ENCODE measurements around the gene NPIPA1. TPM values are rescaled to one million over a fixed set of nuclear protein-coding genes. Genes with fewer than 3 reads are reported as not detected.
"Not testable (repeated sequence)": the region's sequence is repeated elsewhere in the genome, so short reads cannot be mapped to it uniquely, and the experiment has no call there.

Gene NPIPA1
- total RNA-seq, 4 donors from 2014 or later = 69.6 to 118 (median 85.0) TPM

- H3K36me3 ChIP-seq = peaks cover 4 to 27% (median 10%) of the 10 kb centered on the region in 4 donors
- WGBS = no CpG with 5 or more reads among the region's 47 CpGs
- intact Hi-C loops (cut with DNase I); H3K4me3 ChIP-seq; H3K9me3 ChIP-seq; H3K4me1 ChIP-seq; H3K27ac ChIP-seq (replicated peaks in 1 of 4); H3K27me3 ChIP-seq; DNase-seq (ENCODE audit: extremely low spot score): not testable (repeated sequence)
Observed at GRCh38 chr16:14932581-14933375, 4.5 kb upstream of the NPIPA1 start.

- H3K27me3 ChIP-seq; H3K27ac ChIP-seq (replicated peaks in 1 of 4); DNase-seq (ENCODE audit: extremely low spot score); H3K4me1 ChIP-seq; H3K4me3 ChIP-seq; H3K9me3 ChIP-seq; intact Hi-C loops (cut with DNase I): not testable (repeated sequence)
- H3K36me3 ChIP-seq = peaks cover 0 to 11% (median 4%) of the 10 kb centered on the region in 4 donors
- WGBS = no CpG with 5 or more reads among the region's 9 CpGs
Observed at GRCh38 chr16:14937994-14938393, 751 bp downstream of the NPIPA1 start.

GRCh38 chr16:14942686-14943085, 5.4 kb downstream of the NPIPA1 start:
- DNase-seq (ENCODE audit: extremely low spot score); intact Hi-C loops (cut with DNase I): not testable (repeated sequence)
- WGBS = 87% methylated on average over 2 of the region's 3 CpGs

GRCh38 chr16:14955546-14956231, 18.4 kb downstream of the NPIPA1 start:
- TF ChIP-seq EP300 (IDR thresholded peaks at IDR 0.05) (no peak), CTCF (IDR thresholded peaks at IDR 0.05) (no peak), POLR2A (IDR thresholded peaks at IDR 0.05; ENCODE audit: low read depth) (no peak), POLR2AphosphoS5 (IDR thresholded peaks at IDR 0.05) (no peak)
- H3K36me3 ChIP-seq = no peaks in the 10 kb centered on the region
- DNase-seq (ENCODE audit: extremely low spot score) = no peak
- WGBS = 92% methylated on average over 16 of the region's 16 CpGs
- H3K27me3 ChIP-seq = no peaks in the 10 kb centered on the region
- intact Hi-C loops (cut with DNase I) = no loop called here
- H3K9me3 ChIP-seq = no peaks in the 10 kb centered on the region
- H3K4me1 ChIP-seq = peaks cover 0 to 4% (median 0%) of the 10 kb centered on the region in 4 donors
- H3K4me3 ChIP-seq = no peak overlapping the region
- H3K27ac ChIP-seq (replicated peaks in 1 of 4) = no peak overlapping the region

More at GRCh38 chr16:14942686-14943085, 5.4 kb downstream of the NPIPA1 start:
- not testable (repeated sequence) for H3K9me3 ChIP-seq; H3K4me3 ChIP-seq; H3K4me1 ChIP-seq; H3K27ac ChIP-seq (replicated peaks in 1 of 4); H3K36me3 ChIP-seq; H3K27me3 ChIP-seq

GRCh38 chr16:14957576-14958322, 20.5 kb downstream of the NPIPA1 start:
- Histone ChIP-seq H3K36me3 (no peaks in the 10 kb centered on the region), H3K27me3 (no peaks in the 10 kb centered on the region), H3K9me3 (no peaks in the 10 kb centered on the region), H3K4me1 (peaks cover 0 to 4% (median 0%) of the 10 kb centered on the region in 4 donors), H3K4me3 (no peak overlapping the region), H3K27ac (replicated peaks in 1 of 4) (no peak overlapping the region)
- TF ChIP-seq POLR2AphosphoS5 (IDR thresholded peaks at IDR 0.05) (no peak), CTCF (IDR thresholded peaks at IDR 0.05) (no peak), POLR2A (IDR thresholded peaks at IDR 0.05; ENCODE audit: low read depth) (no peak), EP300 (IDR thresholded peaks at IDR 0.05) (no peak)
- 95% methylated on average over 28 of the region's 28 CpGs for WGBS
- no peak for DNase-seq (ENCODE audit: extremely low spot score)
- intact Hi-C loops (cut with DNase I) = no loop called here

GRCh38 chr16:14958323-14958600, 21.0 kb downstream of the NPIPA1 start:
- WGBS = 88% methylated on average over 4 of the region's 4 CpGs
- DNase-seq (ENCODE audit: extremely low spot score) = no peak
- no peak for TF ChIP-seq CTCF (IDR thresholded peaks at IDR 0.05)
- TF ChIP-seq POLR2A (IDR thresholded peaks at IDR 0.05; ENCODE audit: low read depth) = no peak
- no peak for TF ChIP-seq EP300 (IDR thresholded peaks at IDR 0.05)
- TF ChIP-seq POLR2AphosphoS5 (IDR thresholded peaks at IDR 0.05) = no peak
- Histone ChIP-seq H3K4me3 (no peak overlapping the region), H3K27me3 (no peaks in the 10 kb centered on the region), H3K27ac (replicated peaks in 1 of 4) (no peak overlapping the region), H3K9me3 (no peaks in the 10 kb centered on the region), H3K4me1 (peaks cover 0 to 4% (median 0%) of the 10 kb centered on the region in 4 donors), H3K36me3 (no peaks in the 10 kb centered on the region)
- intact Hi-C loops (cut with DNase I) = no loop called here

All from esophagus muscularis mucosa (tissue), 4 donors.